BLaER1 treated with 17β-estradiol and CSF1 and Interleukin-3, amounts not matched to agents 10 nM and 100 nM (cell line): ENCODE data around the gene PI4KA.
"Not testable (repeated sequence)": the region's sequence is repeated elsewhere in the genome, so short reads cannot be mapped to it uniquely, and the experiment has no call there.

Experiments
- H3K27ac ChIP-seq, 11 experiments: shearing (Covaris generic); formaldehyde crosslinking; 2 replicates each; pipeline ENCODE4 v1.8.1; 2022
- H3K27me3 ChIP-seq, 11 experiments: shearing (Covaris generic); formaldehyde crosslinking; 2 replicates each; pipeline ENCODE4 v1.8.1; 2022
- H3K36me3 ChIP-seq, 11 experiments: shearing (Covaris generic); formaldehyde crosslinking; 2 replicates each; pipeline ENCODE4 v1.8.1; 2022
- H3K4me1 ChIP-seq, 10 experiments: shearing (Covaris generic); formaldehyde crosslinking; 2 replicates each; pipeline ENCODE4 v1.8.1; 2022
- H3K4me2 ChIP-seq, 11 experiments: shearing (Covaris generic); formaldehyde crosslinking; 2 replicates each; pipeline ENCODE4 v1.8.1; 2022
- H3K4me3 ChIP-seq, 10 experiments: shearing (Covaris generic); formaldehyde crosslinking; 2 replicates each; pipeline ENCODE4 v1.8.1; 2022
- H3K9ac ChIP-seq, 11 experiments: shearing (Covaris generic); formaldehyde crosslinking; 2 replicates each; pipeline ENCODE4 v1.8.1; 2022
- H3K9me3 ChIP-seq, 11 experiments: shearing (Covaris generic); formaldehyde crosslinking; replicated peaks in 1 of 11; 2 replicates each; pipeline ENCODE4 v1.8.1; 2022
- H4K20me1 ChIP-seq, 11 experiments: shearing (Covaris generic); formaldehyde crosslinking; 2 replicates each; pipeline ENCODE4 v1.8.1; 2022

Gene PI4KA

GRCh38 chr22:20703414-20703806 is 155.2 kb downstream of the PI4KA start:
- H3K4me2 ChIP-seq = peak overlapping the region; percentile 62 to 79 (median 70)
- H3K4me3 ChIP-seq = peak overlapping the region; percentile 35 to 60 (median 50); a peak in 19 of 20 replicates
- not testable (repeated sequence) for H3K27ac ChIP-seq, H3K9me3 ChIP-seq, H3K9ac ChIP-seq
- peaks cover 22 to 27% (median 25%) of the 10 kb centered on the region in 11 experiments for H3K27me3 ChIP-seq
- peaks cover 0 to 11% (median 6%) of the 10 kb centered on the region in 11 experiments; a peak in 12 of 22 replicates for H3K36me3 ChIP-seq
- peaks cover 0 to 22% (median 10%) of the 10 kb centered on the region in 11 experiments; a peak in 9 of 22 replicates for H4K20me1 ChIP-seq
- peaks cover 12 to 24% (median 19%) of the 10 kb centered on the region in 10 experiments; a peak in 17 of 20 replicates for H3K4me1 ChIP-seq

- peak overlapping the region; percentile 24 to 92 (median 83); a peak in 17 of 22 replicates for H3K4me2 ChIP-seq
- peak overlapping the region in 8 of 11 experiments; percentile 52 to 67 (median 64); a peak in 14 of 22 replicates for H3K9ac ChIP-seq
- peak overlapping the region in 7 of 11 experiments; percentile 18 to 53 (median 35); a peak in 4 of 22 replicates for H3K27ac ChIP-seq
- not testable (repeated sequence) for H3K36me3 ChIP-seq, H3K9me3 ChIP-seq
- H3K27me3 ChIP-seq = peaks cover 22 to 27% (median 25%) of the 10 kb centered on the region in 11 experiments
- H3K4me3 ChIP-seq = peak overlapping the region; percentile 53 to 72 (median 64)
- H3K4me1 ChIP-seq = peaks cover 12 to 24% (median 19%) of the 10 kb centered on the region in 10 experiments; a peak in 17 of 20 replicates
- H4K20me1 ChIP-seq = peaks cover 0 to 22% (median 10%) of the 10 kb centered on the region in 11 experiments; a peak in 9 of 22 replicates
Measured at GRCh38 chr22:20702546-20703413, 155.8 kb downstream of the PI4KA start.

- peaks cover 22 to 27% (median 25%) of the 10 kb centered on the region in 11 experiments for H3K27me3 ChIP-seq
- H3K9me3 ChIP-seq, H3K36me3 ChIP-seq: not testable (repeated sequence)
- peak overlapping the region; percentile 53 to 72 (median 64) for H3K4me3 ChIP-seq
- H3K4me1 ChIP-seq = peaks cover 12 to 26% (median 19%) of the 10 kb centered on the region in 10 experiments; a peak in 18 of 20 replicates
- H3K27ac ChIP-seq = peak overlapping the region in 3 of 11 experiments; percentile 35 to 46 (median 41); a peak in 2 of 22 replicates
- peak overlapping the region; percentile 61 to 92 (median 84) for H3K4me2 ChIP-seq
- H3K9ac ChIP-seq = peak overlapping the region in 8 of 11 experiments; percentile 52 to 67 (median 64); a peak in 15 of 22 replicates
- H4K20me1 ChIP-seq = peaks cover 0 to 22% (median 10%) of the 10 kb centered on the region in 11 experiments; a peak in 9 of 22 replicates
Measured at GRCh38 chr22:20702175-20702545, 156.5 kb downstream of the PI4KA start.

- peaks cover 22 to 27% (median 25%) of the 10 kb centered on the region in 11 experiments for H3K27me3 ChIP-seq
- H3K4me2 ChIP-seq = peak overlapping the region; percentile 61 to 92 (median 84)
- H3K9me3 ChIP-seq, H3K36me3 ChIP-seq: not testable (repeated sequence)
- H3K27ac ChIP-seq = peak overlapping the region in 4 of 11 experiments; percentile 25 to 36 (median 30); a peak in 3 of 22 replicates
- peaks cover 12 to 28% (median 20%) of the 10 kb centered on the region in 10 experiments; a peak in 18 of 20 replicates for H3K4me1 ChIP-seq
- H4K20me1 ChIP-seq = peaks cover 0 to 22% (median 10%) of the 10 kb centered on the region in 11 experiments; a peak in 9 of 22 replicates
- peak overlapping the region in 9 of 11 experiments; percentile 38 to 67 (median 64); a peak in 16 of 22 replicates for H3K9ac ChIP-seq
- peak overlapping the region; percentile 53 to 72 (median 64) for H3K4me3 ChIP-seq
Measured at GRCh38 chr22:20701680-20702136, 156.9 kb downstream of the PI4KA start.

GRCh38 chr22:20700347-20700746 is 158.3 kb downstream of the PI4KA start:
- H3K4me3 ChIP-seq, H3K9ac ChIP-seq, H3K27ac ChIP-seq, H3K9me3 ChIP-seq, H3K36me3 ChIP-seq: not testable (repeated sequence)
- peaks cover 18 to 20% (median 20%) of the 10 kb centered on the region in 11 experiments for H3K27me3 ChIP-seq
- peak overlapping the region in 6 of 11 experiments; percentile 19 to 90 (median 77); a peak in 1 of 22 replicates for H3K4me2 ChIP-seq
- peaks cover 12 to 28% (median 21%) of the 10 kb centered on the region in 10 experiments; a peak in 18 of 20 replicates for H3K4me1 ChIP-seq
- peaks cover 0 to 18% (median 10%) of the 10 kb centered on the region in 11 experiments; a peak in 9 of 22 replicates for H4K20me1 ChIP-seq

- Histone ChIP-seq H3K4me2 (0 out of 22 replicates have a peak overlapping the region, but pooled peaks of 1 of the 11 experiments have one; percentile 19), H3K4me1 (peaks cover 12 to 28% (median 21%) of the 10 kb centered on the region in 10 experiments; a peak in 18 of 20 replicates), H3K27me3 (peaks cover 13 to 15% (median 15%) of the 10 kb centered on the region in 11 experiments), H4K20me1 (peaks cover 0 to 13% (median 10%) of the 10 kb centered on the region in 11 experiments; a peak in 7 of 22 replicates)
- not testable (repeated sequence) for H3K4me3 ChIP-seq, H3K36me3 ChIP-seq, H3K27ac ChIP-seq, H3K9me3 ChIP-seq, H3K9ac ChIP-seq
Measured at GRCh38 chr22:20699856-20700255, 158.8 kb downstream of the PI4KA start.

- Histone ChIP-seq H3K4me2 (peak overlapping the region; percentile 18 to 60 (median 49); a peak in 14 of 22 replicates), H3K4me3 (peak overlapping the region in 1 of 10 experiments; percentile 16; a peak in 1 of 20 replicates)
Measured at GRCh38 chr22:20697481-20698113, 161.0 kb downstream of the PI4KA start.

GRCh38 chr22:20696056-20696455 is 162.6 kb downstream of the PI4KA start:
- H3K4me3 ChIP-seq, H3K9me3 ChIP-seq, H3K27ac ChIP-seq, H3K9ac ChIP-seq, H3K4me2 ChIP-seq, H3K36me3 ChIP-seq, H4K20me1 ChIP-seq, H3K27me3 ChIP-seq: not testable (repeated sequence)
- H3K4me1 ChIP-seq = peaks cover 0 to 13% (median 9%) of the 10 kb centered on the region in 10 experiments; a peak in 17 of 20 replicates

More at GRCh38 chr22:20697481-20698113, 161.0 kb downstream of the PI4KA start:
- H4K20me1 ChIP-seq, H3K9me3 ChIP-seq, H3K27me3 ChIP-seq, H3K36me3 ChIP-seq: not testable (repeated sequence)
- Histone ChIP-seq H3K27ac (0 out of 22 replicates have a peak overlapping the region, but pooled peaks of 1 of the 11 experiments have one; percentile 9), H3K9ac (0 out of 22 replicates have a peak overlapping the region, but pooled peaks of 1 of the 11 experiments have one; percentile 26), H3K4me1 (peaks cover 4 to 21% (median 16%) of the 10 kb centered on the region in 10 experiments; a peak in 18 of 20 replicates)

- H3K27me3 ChIP-seq, H3K27ac ChIP-seq, H3K4me3 ChIP-seq, H4K20me1 ChIP-seq, H3K9ac ChIP-seq, H3K36me3 ChIP-seq, H3K4me2 ChIP-seq, H3K4me1 ChIP-seq, H3K9me3 ChIP-seq: not testable (repeated sequence)
Measured at GRCh38 chr22:20695205-20695604, 163.4 kb downstream of the PI4KA start.

GRCh38 chr22:20694256-20694655 is 164.4 kb downstream of the PI4KA start:
- not testable (repeated sequence) for H3K27ac ChIP-seq, H3K36me3 ChIP-seq, H3K27me3 ChIP-seq, H3K9me3 ChIP-seq, H3K4me3 ChIP-seq, H3K4me2 ChIP-seq, H3K9ac ChIP-seq, H4K20me1 ChIP-seq, H3K4me1 ChIP-seq

- not testable (repeated sequence) for H3K9ac ChIP-seq, H3K27ac ChIP-seq, H4K20me1 ChIP-seq, H3K36me3 ChIP-seq, H3K4me2 ChIP-seq, H3K27me3 ChIP-seq, H3K4me1 ChIP-seq, H3K4me3 ChIP-seq, H3K9me3 ChIP-seq
Measured at GRCh38 chr22:20692926-20693325, 165.7 kb downstream of the PI4KA start.

- H3K9me3 ChIP-seq, H3K4me1 ChIP-seq, H3K4me2 ChIP-seq, H3K27ac ChIP-seq, H4K20me1 ChIP-seq, H3K4me3 ChIP-seq, H3K36me3 ChIP-seq, H3K9ac ChIP-seq, H3K27me3 ChIP-seq: not testable (repeated sequence)
Measured at GRCh38 chr22:20690586-20691317, 167.9 kb downstream of the PI4KA start.
